ENCODE measurements around the gene LYRM1. TPM values are rescaled to one million over a fixed set of nuclear protein-coding genes. Genes with fewer than 3 reads are reported as not detected.
A peak's percentile ranks its signal among the peaks of the same experiment; 100 is the strongest.
"Not testable (repeated sequence)": the region's sequence is repeated elsewhere in the genome, so short reads cannot be mapped to it uniquely, and the experiment has no call there.

Gene LYRM1
- total and polyA plus RNA-seq, 5 donors from 2014 or later, result 15.5 to 56.1 (median 52.4) TPM

DNA sequence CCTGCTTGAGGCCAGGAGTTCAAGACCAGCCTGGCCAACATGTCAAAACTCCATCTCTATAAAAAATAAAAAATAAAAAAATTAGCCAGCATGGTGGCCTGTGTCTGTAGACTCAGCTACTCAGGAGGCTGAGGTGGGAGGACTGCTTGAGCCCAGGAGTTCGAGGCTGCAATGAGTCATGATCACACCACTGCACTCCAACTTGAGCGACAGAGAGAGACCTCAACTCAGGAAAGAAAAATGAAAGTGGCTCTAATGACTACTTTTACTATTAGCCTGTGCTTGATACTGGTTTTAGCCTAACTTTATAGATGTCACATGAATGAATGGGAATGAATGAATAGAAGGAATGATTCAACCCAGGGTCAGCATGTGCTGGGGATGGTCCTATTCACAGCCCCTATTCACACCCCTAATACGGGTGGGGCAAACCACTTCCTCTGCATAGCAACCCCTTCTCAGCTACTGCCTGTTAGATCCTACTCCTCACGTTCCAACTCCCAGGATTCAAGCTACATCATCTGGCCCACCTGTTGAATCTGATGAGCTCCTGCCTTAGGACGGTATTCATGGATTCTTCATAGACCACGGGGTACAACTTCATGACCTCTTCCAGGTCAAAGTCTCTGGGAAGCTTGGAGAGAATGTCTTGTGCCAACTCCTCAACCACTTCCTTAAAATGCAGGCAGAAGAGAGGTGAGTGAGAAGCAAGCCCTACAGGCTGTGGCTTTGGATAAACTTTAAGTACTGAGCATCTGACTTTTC lies 40.5 kb downstream of the LYRM1 start:
- Mint-ChIP-seq H3K4me3 (no peak overlapping the region), H3K27ac (no peak overlapping the region), H3K27me3 (peaks cover under 1% of the 10 kb centered on the region), H3K9me3 (no peaks in the 10 kb centered on the region), H3K4me1 (peaks cover 6 to 15% (median 10%) of the 10 kb centered on the region in 4 donors), H3K36me3 (no peaks in the 10 kb centered on the region)
- H3K9me3 ChIP-seq (ENCODE audit: control insufficient read depth in 2 of 2, low read length in 2 of 2), result no peaks in the 10 kb centered on the region
- H3K4me1 ChIP-seq (ENCODE audit: control insufficient read depth, insufficient read depth, low read length, poor library complexity, severe bottlenecking), result peaks cover 9% of the 10 kb centered on the region
- H3K36me3 ChIP-seq (ENCODE audit: control insufficient read depth, insufficient read depth, low read length), result no peaks in the 10 kb centered on the region
- ATAC-seq (ENCODE audit: low read depth in 2 of 2) (no peak), DNase-seq (peak in 1 of 3 donors; percentile 24)
- H3K27ac ChIP-seq (ENCODE audit: insufficient read depth, low read length, poor library complexity, severe bottlenecking), result no peak overlapping the region
- no peaks in the 10 kb centered on the region for H3K27me3 ChIP-seq (ENCODE audit: control insufficient read depth, insufficient read depth, low read length)
- no peak overlapping the region for H3K4me3 ChIP-seq (ENCODE audit: low read depth, low read length)

DNA sequence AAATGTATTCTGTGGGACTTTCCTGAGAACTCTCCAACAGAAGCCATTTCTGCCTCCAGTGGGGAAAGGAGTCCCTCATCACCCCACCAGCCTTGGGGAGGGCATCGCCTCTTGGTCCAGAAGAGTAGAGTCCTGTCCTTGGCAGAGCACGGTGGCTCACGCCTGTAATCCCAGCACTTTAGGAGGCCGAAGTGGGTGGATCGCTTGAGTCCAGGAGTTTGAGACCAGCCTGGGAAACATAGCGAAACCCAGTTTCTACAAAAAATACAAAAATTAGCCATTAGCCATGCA lies 41.0 kb downstream of the LYRM1 start:
- Mint-ChIP-seq H3K4me1 (peaks cover 6 to 15% (median 10%) of the 10 kb centered on the region in 4 donors), H3K36me3 (no peaks in the 10 kb centered on the region), H3K4me3 (no peak overlapping the region), H3K27ac (no peak overlapping the region), H3K9me3 (no peaks in the 10 kb centered on the region), H3K27me3 (no peaks in the 10 kb centered on the region)
- Histone ChIP-seq H3K36me3 (ENCODE audit: control insufficient read depth, insufficient read depth, low read length) (no peaks in the 10 kb centered on the region), H3K27ac (ENCODE audit: insufficient read depth, low read length, poor library complexity, severe bottlenecking) (no peak overlapping the region), H3K4me1 (ENCODE audit: control insufficient read depth, insufficient read depth, low read length, poor library complexity, severe bottlenecking) (peaks cover 9% of the 10 kb centered on the region), H3K9me3 (ENCODE audit: control insufficient read depth in 2 of 2, low read length in 2 of 2) (no peaks in the 10 kb centered on the region), H3K4me3 (ENCODE audit: low read depth, low read length) (no peak overlapping the region), H3K27me3 (ENCODE audit: control insufficient read depth, insufficient read depth, low read length) (no peaks in the 10 kb centered on the region)
- ATAC-seq (ENCODE audit: low read depth in 2 of 2) (no peak), DNase-seq (no peak)

- Mint-ChIP-seq H3K27ac (no peak overlapping the region), H3K27me3 (no peaks in the 10 kb centered on the region), H3K4me1 (peaks cover 6 to 15% (median 10%) of the 10 kb centered on the region in 4 donors), H3K9me3 (no peaks in the 10 kb centered on the region), H3K4me3 (no peak overlapping the region), H3K36me3 (no peaks in the 10 kb centered on the region)
- Histone ChIP-seq H3K36me3 (ENCODE audit: control insufficient read depth, insufficient read depth, low read length) (no peaks in the 10 kb centered on the region), H3K4me3 (ENCODE audit: low read depth, low read length) (no peak overlapping the region), H3K27ac (ENCODE audit: insufficient read depth, low read length, poor library complexity, severe bottlenecking) (no peak overlapping the region), H3K27me3 (ENCODE audit: control insufficient read depth, insufficient read depth, low read length) (no peaks in the 10 kb centered on the region), H3K9me3 (ENCODE audit: control insufficient read depth in 2 of 2, low read length in 2 of 2) (no peaks in the 10 kb centered on the region), H3K4me1 (ENCODE audit: control insufficient read depth, insufficient read depth, low read length, poor library complexity, severe bottlenecking) (peaks cover 9% of the 10 kb centered on the region)
- DNase-seq (no peak), ATAC-seq (ENCODE audit: low read depth in 2 of 2) (no peak)
Observed at GRCh38 chr16:20942256-20942655, 41.7 kb downstream of the LYRM1 start.

DNA sequence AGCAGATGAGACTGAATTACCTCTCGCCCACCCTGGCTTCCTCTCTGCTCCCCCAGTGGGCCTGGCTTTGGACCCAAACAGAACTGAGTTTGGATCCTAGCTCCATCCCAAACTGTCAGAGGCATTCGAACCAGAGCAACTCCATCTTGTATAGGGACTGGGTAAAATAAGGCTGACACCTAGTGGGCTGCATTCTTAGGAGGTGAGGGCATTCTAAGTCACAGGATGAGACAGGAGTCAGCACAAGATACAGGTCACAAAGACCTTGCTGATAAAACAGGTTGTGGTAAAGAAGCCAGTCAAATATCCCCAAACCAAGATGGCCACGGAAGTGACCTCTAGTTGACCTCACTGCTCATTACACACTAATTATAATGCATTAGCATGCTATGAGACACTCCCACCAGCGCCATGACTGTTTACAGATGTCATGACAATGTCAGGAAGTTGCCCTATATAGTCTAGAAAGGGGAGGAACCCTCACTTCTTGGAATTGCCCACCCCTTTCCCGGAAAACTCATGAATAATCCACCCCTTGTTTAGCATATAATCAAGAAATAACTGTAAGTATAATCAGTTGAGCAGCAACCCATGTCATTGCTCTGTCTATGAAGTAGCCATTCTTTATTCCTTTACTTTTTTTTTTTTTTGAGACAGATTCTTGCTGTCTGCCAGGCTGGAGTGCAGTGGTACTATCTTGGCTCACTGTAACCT lies 44.4 kb downstream of the LYRM1 start:
- peaks cover 6 to 15% (median 9%) of the 10 kb centered on the region in 4 donors for H3K4me1 Mint-ChIP-seq
- peaks cover 9% of the 10 kb centered on the region for H3K4me1 ChIP-seq (ENCODE audit: control insufficient read depth, insufficient read depth, low read length, poor library complexity, severe bottlenecking)
- DNase-seq (peak in 2 of 3 donors; percentile 15 to 72), ATAC-seq (ENCODE audit: low read depth in 2 of 2) (peak; percentile 72)
- no peak overlapping the region for H3K4me3 ChIP-seq (ENCODE audit: low read depth, low read length)
- H3K27ac ChIP-seq (ENCODE audit: insufficient read depth, low read length, poor library complexity, severe bottlenecking), result no peak overlapping the region
- no peak overlapping the region for H3K4me3 Mint-ChIP-seq
- no peaks in the 10 kb centered on the region for H3K27me3 ChIP-seq (ENCODE audit: control insufficient read depth, insufficient read depth, low read length)
- H3K27me3 Mint-ChIP-seq, result no peaks in the 10 kb centered on the region
- H3K36me3 Mint-ChIP-seq, result no peaks in the 10 kb centered on the region
- H3K9me3 ChIP-seq (ENCODE audit: control insufficient read depth in 2 of 2, low read length in 2 of 2), result no peaks in the 10 kb centered on the region
- no peak overlapping the region for H3K27ac Mint-ChIP-seq
- H3K9me3 Mint-ChIP-seq, result peaks cover 0 to 1% (median 0%) of the 10 kb centered on the region in 7 donors
- no peaks in the 10 kb centered on the region for H3K36me3 ChIP-seq (ENCODE audit: control insufficient read depth, insufficient read depth, low read length)

DNA sequence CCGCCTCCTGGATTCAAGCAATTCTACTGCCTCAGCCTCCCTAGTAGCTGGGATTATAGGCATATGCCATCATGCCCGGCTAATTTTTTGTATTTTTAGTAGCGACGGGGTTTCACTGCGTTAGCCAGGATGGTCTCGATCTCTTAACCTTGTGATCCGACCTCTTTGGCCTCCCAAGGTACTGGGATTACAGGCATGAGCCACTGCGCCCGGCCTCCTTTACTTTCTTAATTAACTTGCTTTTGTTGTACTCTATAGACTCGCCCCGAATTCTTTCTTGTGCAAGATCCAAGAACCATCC lies 45.0 kb downstream of the LYRM1 start:
- H3K4me1 Mint-ChIP-seq, result peaks cover 6 to 15% (median 8%) of the 10 kb centered on the region in 4 donors
- not testable (repeated sequence) for H3K27ac Mint-ChIP-seq; H3K4me3 Mint-ChIP-seq; H3K27ac ChIP-seq (ENCODE audit: insufficient read depth, low read length, poor library complexity, severe bottlenecking); ATAC-seq (ENCODE audit: low read depth in 2 of 2); H3K9me3 Mint-ChIP-seq; H3K36me3 Mint-ChIP-seq; H3K9me3 ChIP-seq (ENCODE audit: control insufficient read depth in 2 of 2, low read length in 2 of 2); DNase-seq; H3K27me3 Mint-ChIP-seq; H3K27me3 ChIP-seq (ENCODE audit: control insufficient read depth, insufficient read depth, low read length); H3K36me3 ChIP-seq (ENCODE audit: control insufficient read depth, insufficient read depth, low read length); H3K4me1 ChIP-seq (ENCODE audit: control insufficient read depth, insufficient read depth, low read length, poor library complexity, severe bottlenecking); H3K4me3 ChIP-seq (ENCODE audit: low read depth, low read length)

DNA sequence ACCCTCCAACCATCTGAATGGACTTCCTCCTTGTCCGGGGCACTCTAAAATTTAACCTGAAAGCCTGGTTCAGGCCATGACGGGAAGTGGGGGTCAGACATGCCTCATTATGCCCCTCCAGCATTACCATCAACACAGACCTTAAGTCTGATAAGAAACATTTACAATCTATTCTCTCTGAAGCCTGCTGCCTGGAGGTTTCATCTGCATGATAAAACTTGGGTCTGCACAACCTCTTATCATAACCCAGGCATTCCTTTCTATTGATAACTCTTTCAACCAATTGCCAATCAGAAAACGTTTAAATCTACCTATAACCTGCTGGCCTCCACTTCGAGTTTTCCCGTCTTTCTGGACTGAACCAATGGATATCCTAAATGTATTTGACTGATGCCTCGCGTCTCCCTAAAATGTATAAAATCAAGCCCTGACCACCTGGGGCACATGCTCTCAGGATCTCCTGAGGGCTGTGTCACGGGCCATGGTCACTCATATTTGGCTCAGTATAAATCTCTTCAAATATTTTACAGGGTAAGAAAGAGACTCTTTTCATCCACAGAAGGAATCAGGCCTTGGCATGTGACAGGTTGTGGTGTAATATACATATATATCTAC lies 45.6 kb downstream of the LYRM1 start:
- H3K9me3 ChIP-seq (ENCODE audit: control insufficient read depth in 2 of 2, low read length in 2 of 2), result no peaks in the 10 kb centered on the region
- H3K36me3 Mint-ChIP-seq, result no peaks in the 10 kb centered on the region
- H3K4me1 ChIP-seq (ENCODE audit: control insufficient read depth, insufficient read depth, low read length, poor library complexity, severe bottlenecking), result peaks cover 9% of the 10 kb centered on the region
- no peaks in the 10 kb centered on the region for H3K36me3 ChIP-seq (ENCODE audit: control insufficient read depth, insufficient read depth, low read length)
- no peak overlapping the region for H3K4me3 ChIP-seq (ENCODE audit: low read depth, low read length)
- peaks cover 4 to 11% (median 7%) of the 10 kb centered on the region in 4 donors for H3K4me1 Mint-ChIP-seq
- no peak overlapping the region for H3K27ac Mint-ChIP-seq
- H3K27me3 ChIP-seq (ENCODE audit: control insufficient read depth, insufficient read depth, low read length), result no peaks in the 10 kb centered on the region
- H3K9me3 Mint-ChIP-seq, result peaks cover 0 to 1% (median 0%) of the 10 kb centered on the region in 7 donors
- no peaks in the 10 kb centered on the region for H3K27me3 Mint-ChIP-seq
- no peak overlapping the region for H3K27ac ChIP-seq (ENCODE audit: insufficient read depth, low read length, poor library complexity, severe bottlenecking)
- no peak overlapping the region for H3K4me3 Mint-ChIP-seq
- ATAC-seq (ENCODE audit: low read depth in 2 of 2) (no peak), DNase-seq (no peak)

- DNase-seq (no peak), ATAC-seq (ENCODE audit: low read depth in 2 of 2) (no peak)
- H3K4me1 Mint-ChIP-seq, result peaks cover under 1 to 9% (median 6%) of the 10 kb centered on the region in 4 donors
- Histone ChIP-seq H3K27me3 (ENCODE audit: control insufficient read depth, insufficient read depth, low read length) (no peaks in the 10 kb centered on the region), H3K4me1 (ENCODE audit: control insufficient read depth, insufficient read depth, low read length, poor library complexity, severe bottlenecking) (peaks cover 9% of the 10 kb centered on the region), H3K9me3 (ENCODE audit: control insufficient read depth in 2 of 2, low read length in 2 of 2) (no peaks in the 10 kb centered on the region), H3K4me3 (ENCODE audit: low read depth, low read length) (no peak overlapping the region), H3K36me3 (ENCODE audit: control insufficient read depth, insufficient read depth, low read length) (no peaks in the 10 kb centered on the region), H3K27ac (ENCODE audit: insufficient read depth, low read length, poor library complexity, severe bottlenecking) (no peak overlapping the region)
- peaks cover 4% of the 10 kb centered on the region for H3K27me3 Mint-ChIP-seq
- no peaks in the 10 kb centered on the region for H3K36me3 Mint-ChIP-seq
- no peak overlapping the region for H3K27ac Mint-ChIP-seq
- H3K9me3 Mint-ChIP-seq, result peaks cover 0 to 1% (median 0%) of the 10 kb centered on the region in 7 donors
- H3K4me3 Mint-ChIP-seq, result no peak overlapping the region
Observed at GRCh38 chr16:20948444-20948843, 47.9 kb downstream of the LYRM1 start.
